ENCODE data around the gene CTNNBIP1. TPM values are rescaled to one million over a fixed set of nuclear protein-coding genes. Genes with fewer than 3 reads are reported as not detected.

CTNNBIP1 gene
- total RNA-seq, 2 experiments from 2014 or later: 15.8 to 17.0 TPM

GRCh38 chr1:9852410-9853248, 57.4 kb downstream of the CTNNBIP1 start:
- Mint-ChIP-seq H3K27ac (no peak overlapping the region), H3K36me3 (peaks cover 13% of the 10 kb centered on the region), H3K27me3 (no peaks in the 10 kb centered on the region), H3K4me1 (peaks cover 7% of the 10 kb centered on the region), H3K4me3 (no peak overlapping the region), H3K9me3 (peaks cover 7% of the 10 kb centered on the region)
- DNase-seq (no peak), ATAC-seq (ENCODE audit: low read depth) (no peak)
- POLR2A ChIA-PET: interaction anchor here (0.7 kb wide), 1 partner anchor 27 kb away, joined by 3 read pairs; no protein-coding TSS in a partner anchor

DNA sequence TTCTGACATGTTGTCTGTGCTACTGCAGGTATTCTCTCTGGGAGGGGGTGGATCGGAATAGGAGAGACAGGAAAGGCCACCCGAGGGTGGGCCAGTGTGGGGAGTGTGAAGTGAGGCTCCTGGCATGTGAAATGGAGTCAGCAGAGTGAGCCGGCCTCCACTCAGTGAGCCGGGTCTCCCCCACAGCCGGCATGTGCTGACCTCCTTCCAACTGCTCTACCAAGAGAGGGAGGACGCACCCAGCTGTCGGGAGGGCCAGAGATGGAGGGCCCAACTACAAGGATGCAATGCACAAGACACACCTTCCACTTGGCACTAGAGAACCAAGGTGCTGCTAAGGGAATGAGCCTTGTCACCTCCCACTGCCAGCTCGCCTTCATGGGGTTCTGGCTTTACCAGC, 58.1 kb downstream of the CTNNBIP1 start:
- no peak overlapping the region for H3K27ac Mint-ChIP-seq
- DNase-seq (no peak), ATAC-seq (ENCODE audit: low read depth) (no peak)
- H3K4me1 Mint-ChIP-seq: peaks cover 7% of the 10 kb centered on the region
- H3K9me3 Mint-ChIP-seq: peaks cover 7% of the 10 kb centered on the region
- H3K27me3 Mint-ChIP-seq: no peaks in the 10 kb centered on the region
- H3K36me3 Mint-ChIP-seq: peaks cover 11% of the 10 kb centered on the region
- POLR2A ChIA-PET: no interaction called here
- H3K4me3 Mint-ChIP-seq: no peak overlapping the region

DNA sequence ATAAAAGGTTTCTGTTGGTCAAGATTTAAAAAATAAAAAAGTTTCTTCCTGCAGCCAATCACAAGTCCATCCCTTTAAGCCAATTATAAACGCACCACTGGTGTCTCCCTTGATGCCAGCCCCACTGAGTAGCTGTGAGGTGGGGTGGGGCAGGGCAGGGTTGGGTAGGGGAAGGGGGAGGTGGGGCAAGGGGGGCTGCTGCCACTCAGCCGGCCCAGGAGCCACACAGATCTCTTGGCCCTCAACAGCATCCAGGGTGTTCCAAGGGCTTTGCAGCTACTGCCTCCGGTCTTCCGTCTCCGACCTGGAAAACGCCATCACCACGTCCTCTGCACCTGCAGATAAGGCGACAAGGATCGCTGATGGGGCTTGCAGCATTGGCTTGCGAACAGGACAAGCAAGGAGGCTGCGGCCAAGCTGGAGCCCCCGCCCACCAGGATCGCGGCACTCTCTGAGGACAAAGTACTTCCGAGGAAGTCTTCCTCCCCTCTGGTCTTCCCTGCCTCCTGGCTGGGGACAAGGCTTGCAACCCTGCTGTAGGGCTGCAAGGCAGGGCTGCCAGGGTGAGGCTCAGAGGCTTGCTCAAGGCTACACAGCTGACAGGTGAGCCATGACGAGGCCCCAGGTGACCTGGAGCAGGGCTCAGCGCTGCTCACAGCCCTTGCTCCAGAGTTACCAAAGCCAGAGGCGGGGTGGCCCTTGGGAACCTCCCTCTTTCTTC, 59.5 kb downstream of the CTNNBIP1 start:
- peak overlapping the region; percentile 55 for H3K4me3 Mint-ChIP-seq
- H3K36me3 Mint-ChIP-seq: peaks cover 10% of the 10 kb centered on the region
- H3K27me3 Mint-ChIP-seq: no peaks in the 10 kb centered on the region
- ATAC-seq (ENCODE audit: low read depth): peak; percentile 46
- H3K4me1 Mint-ChIP-seq: peaks cover 7% of the 10 kb centered on the region
- H3K9me3 Mint-ChIP-seq: peaks cover 7% of the 10 kb centered on the region
- H3K27ac Mint-ChIP-seq: no peak overlapping the region
- POLR2A ChIA-PET: interaction anchor here (0.7 to 0.9 kb wide), 2 partner anchors 63 to 66 kb away, joined by 3 to 5 read pairs; no protein-coding TSS in a partner anchor
- DNase-seq: no peak

GRCh38 chr1:9849691-9850441, 60.2 kb downstream of the CTNNBIP1 start:
- ATAC-seq (ENCODE audit: low read depth): peak; percentile 67
- Mint-ChIP-seq H3K27me3 (no peaks in the 10 kb centered on the region), H3K4me1 (peaks cover 7% of the 10 kb centered on the region), H3K4me3 (peak overlapping the region; percentile 55), H3K9me3 (peaks cover 7% of the 10 kb centered on the region), H3K36me3 (peaks cover 6% of the 10 kb centered on the region), H3K27ac (peak overlapping the region; percentile 25)
- POLR2A ChIA-PET: interaction anchor here (0.5 to 0.7 kb wide), 2 partner anchors 49 to 63 kb away, joined by 3 to 5 read pairs; no protein-coding TSS in a partner anchor
- DNase-seq: no peak

DNA sequence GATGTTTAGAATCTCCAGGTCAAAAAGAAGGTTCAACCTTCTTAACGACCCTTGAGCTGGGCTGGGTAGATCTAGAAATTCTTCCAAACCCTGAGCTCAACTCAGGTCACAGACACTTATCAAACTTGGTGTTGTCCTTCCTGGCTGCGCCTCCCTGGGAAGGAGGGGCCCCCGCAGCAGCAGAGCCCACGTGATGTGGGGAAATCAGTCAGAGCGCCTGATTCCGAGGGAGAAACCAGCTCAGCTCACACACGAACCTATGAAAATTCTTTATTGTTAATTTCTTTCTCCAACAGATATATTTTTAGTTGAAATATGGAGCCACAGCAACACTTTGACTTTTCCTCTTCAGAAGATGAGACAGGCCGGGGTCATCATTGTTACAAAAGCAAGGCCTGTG, 62.0 kb downstream of the CTNNBIP1 start:
- Mint-ChIP-seq H3K27me3 (no peaks in the 10 kb centered on the region), H3K4me3 (no peak overlapping the region), H3K4me1 (peaks cover 7% of the 10 kb centered on the region), H3K36me3 (no peaks in the 10 kb centered on the region), H3K9me3 (no peaks in the 10 kb centered on the region), H3K27ac (no peak overlapping the region)
- no peak for ATAC-seq (ENCODE audit: low read depth)
- POLR2A ChIA-PET: interaction anchor here (0.6 kb wide), 2 partner anchors 19 to 33 kb away, joined by 6 read pairs; no protein-coding TSS in a partner anchor
- DNase-seq: no peak

- H3K27ac Mint-ChIP-seq: no peak overlapping the region
- no peaks in the 10 kb centered on the region for H3K36me3 Mint-ChIP-seq
- no peak overlapping the region for H3K4me3 Mint-ChIP-seq
- no peaks in the 10 kb centered on the region for H3K9me3 Mint-ChIP-seq
- ATAC-seq (ENCODE audit: low read depth): no peak
- no peaks in the 10 kb centered on the region for H3K27me3 Mint-ChIP-seq
- POLR2A ChIA-PET: interaction anchor here (0.6 kb wide), 1 partner anchor 18 kb away, joined by 6 read pairs; no protein-coding TSS in a partner anchor
- peaks cover 7% of the 10 kb centered on the region for H3K4me1 Mint-ChIP-seq
- DNase-seq: no peak
Observed at GRCh38 chr1:9847269-9847668, 62.8 kb downstream of the CTNNBIP1 start.

DNA sequence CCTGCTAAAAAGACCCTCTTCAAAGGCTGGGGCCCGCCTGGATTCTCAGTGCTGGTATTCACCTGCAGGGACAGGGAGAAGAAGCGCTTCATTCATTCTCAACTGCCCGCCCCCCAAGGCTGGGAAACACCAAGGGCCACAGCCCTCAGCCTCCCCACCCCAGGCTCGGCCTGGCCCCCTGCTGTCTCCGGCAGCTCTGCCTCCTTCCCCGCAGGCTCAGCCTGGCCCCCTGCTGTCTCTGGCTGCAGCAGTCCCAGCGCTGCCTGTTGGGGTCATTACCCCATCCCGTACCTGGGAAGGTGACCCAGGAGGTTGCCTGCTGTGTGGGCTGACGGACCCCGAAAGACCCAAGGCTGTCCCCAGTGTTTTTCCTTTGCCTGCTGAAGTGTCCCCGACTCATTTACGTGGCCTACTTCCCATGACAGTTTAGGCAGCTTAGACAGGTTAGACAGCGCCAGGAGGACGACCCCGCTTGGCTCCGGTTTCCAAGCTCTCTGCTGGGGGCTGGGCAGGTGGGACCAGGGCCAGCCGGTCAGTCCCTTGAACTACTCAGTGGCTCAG, 63.4 kb downstream of the CTNNBIP1 start:
- ATAC-seq (ENCODE audit: low read depth) (no peak), DNase-seq (no peak)
- Mint-ChIP-seq H3K4me1 (peaks cover 7% of the 10 kb centered on the region), H3K27me3 (no peaks in the 10 kb centered on the region), H3K36me3 (no peaks in the 10 kb centered on the region), H3K4me3 (no peak overlapping the region), H3K9me3 (no peaks in the 10 kb centered on the region), H3K27ac (no peak overlapping the region)
- POLR2A ChIA-PET: no interaction called here

- Mint-ChIP-seq H3K9me3 (no peaks in the 10 kb centered on the region), H3K4me3 (no peak overlapping the region), H3K4me1 (peaks cover 7% of the 10 kb centered on the region), H3K27me3 (no peaks in the 10 kb centered on the region), H3K36me3 (no peaks in the 10 kb centered on the region), H3K27ac (no peak overlapping the region)
- ATAC-seq (ENCODE audit: low read depth): no peak
- POLR2A ChIA-PET: no interaction called here
- no peak for DNase-seq
Observed at GRCh38 chr1:9845914-9846313, 64.2 kb downstream of the CTNNBIP1 start.

DNA sequence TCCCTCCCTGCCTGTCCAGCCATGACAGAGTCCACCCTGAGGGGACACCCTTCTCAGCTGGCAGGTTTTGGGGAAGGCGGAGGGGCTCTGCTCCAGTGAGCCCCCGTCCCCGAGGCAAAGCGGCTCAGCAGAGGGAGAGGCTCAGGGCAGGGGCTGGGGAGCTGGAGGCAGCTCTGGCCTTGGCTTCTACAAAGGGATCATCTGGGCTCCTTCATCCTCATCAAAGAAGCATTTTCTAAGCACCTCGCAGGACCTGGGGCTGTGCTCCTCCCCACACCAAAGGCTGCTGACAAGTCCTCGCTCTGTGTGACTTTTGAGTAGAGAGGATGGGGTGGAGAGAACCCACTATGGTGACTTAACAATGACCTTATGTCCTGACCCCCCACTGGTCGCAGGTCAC, 65.3 kb downstream of the CTNNBIP1 start:
- Mint-ChIP-seq H3K9me3 (no peaks in the 10 kb centered on the region), H3K4me3 (no peak overlapping the region), H3K36me3 (peaks cover 1% of the 10 kb centered on the region), H3K27me3 (peaks cover 2% of the 10 kb centered on the region), H3K27ac (no peak overlapping the region), H3K4me1 (peaks cover 2% of the 10 kb centered on the region)
- POLR2A ChIA-PET: no interaction called here
- no peak for ATAC-seq (ENCODE audit: low read depth)
- no peak for DNase-seq

DNA sequence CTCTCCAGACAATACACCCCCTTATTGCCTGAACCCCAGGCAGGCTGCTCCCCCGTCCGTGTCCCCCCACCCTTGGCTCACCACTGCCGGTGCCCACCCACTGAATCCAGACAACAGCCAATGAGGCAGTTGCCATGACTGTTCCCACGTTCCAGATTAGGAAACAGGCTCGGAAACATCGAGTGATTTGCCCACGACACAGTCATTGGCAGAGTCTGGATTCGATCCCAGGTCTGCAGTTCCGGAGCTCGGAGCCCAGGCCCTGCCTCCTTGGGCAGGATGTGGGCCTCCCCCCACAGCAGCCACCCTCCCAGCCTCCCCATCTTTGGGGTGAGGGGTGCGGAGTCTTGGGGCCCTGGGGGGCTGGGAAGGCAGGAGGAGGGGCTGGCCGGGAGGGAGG, 66.0 kb downstream of the CTNNBIP1 start:
- H3K27me3 Mint-ChIP-seq: peaks cover 2% of the 10 kb centered on the region

GRCh38 chr1:9843576-9843945, 66.5 kb downstream of the CTNNBIP1 start:
- peaks cover 2% of the 10 kb centered on the region for H3K4me1 Mint-ChIP-seq
- H3K36me3 Mint-ChIP-seq: peaks cover 1% of the 10 kb centered on the region
- H3K9me3 Mint-ChIP-seq: no peaks in the 10 kb centered on the region
- ATAC-seq (ENCODE audit: low read depth) (no peak), DNase-seq (no peak)
- H3K27ac Mint-ChIP-seq: no peak overlapping the region
- no peak overlapping the region for H3K4me3 Mint-ChIP-seq
- POLR2A ChIA-PET: no interaction called here
- H3K27me3 Mint-ChIP-seq: peaks cover 2% of the 10 kb centered on the region

More for the DNA sequence above, 66.0 kb downstream of the CTNNBIP1 start:
- ATAC-seq (ENCODE audit: low read depth) (no peak), DNase-seq (no peak)
- no peaks in the 10 kb centered on the region for H3K9me3 Mint-ChIP-seq
- POLR2A ChIA-PET: no interaction called here
- H3K4me1 Mint-ChIP-seq: peaks cover 2% of the 10 kb centered on the region
- no peak overlapping the region for H3K4me3 Mint-ChIP-seq
- peaks cover 1% of the 10 kb centered on the region for H3K36me3 Mint-ChIP-seq
- H3K27ac Mint-ChIP-seq: no peak overlapping the region

- Mint-ChIP-seq H3K27ac (no peak overlapping the region), H3K27me3 (peaks cover 2% of the 10 kb centered on the region), H3K4me1 (no peaks in the 10 kb centered on the region), H3K36me3 (peaks cover 1% of the 10 kb centered on the region), H3K9me3 (no peaks in the 10 kb centered on the region), H3K4me3 (no peak overlapping the region)
- ATAC-seq (ENCODE audit: low read depth) (no peak), DNase-seq (no peak)
- POLR2A ChIA-PET: interaction anchor here (0.9 kb wide), 1 partner anchor 57 kb away, joined by 3 read pairs; no protein-coding TSS in a partner anchor
Observed at GRCh38 chr1:9842781-9843575, 67.1 kb downstream of the CTNNBIP1 start.

Measured in activated naive CD8-positive, alpha-beta T cell treated with anti-CD3 and anti-CD28 coated beads, Interleukin-2, amount 10 ng/mL, durations not matched to agents 7 days and 5 days (primary cell).